ENCODE results near the gene SPDYE4.

GRCh38 chr17:8749616-8750015 lies 8.7 kb downstream of the SPDYE4 start:
- TF ChIP-seq, protein P1, sequence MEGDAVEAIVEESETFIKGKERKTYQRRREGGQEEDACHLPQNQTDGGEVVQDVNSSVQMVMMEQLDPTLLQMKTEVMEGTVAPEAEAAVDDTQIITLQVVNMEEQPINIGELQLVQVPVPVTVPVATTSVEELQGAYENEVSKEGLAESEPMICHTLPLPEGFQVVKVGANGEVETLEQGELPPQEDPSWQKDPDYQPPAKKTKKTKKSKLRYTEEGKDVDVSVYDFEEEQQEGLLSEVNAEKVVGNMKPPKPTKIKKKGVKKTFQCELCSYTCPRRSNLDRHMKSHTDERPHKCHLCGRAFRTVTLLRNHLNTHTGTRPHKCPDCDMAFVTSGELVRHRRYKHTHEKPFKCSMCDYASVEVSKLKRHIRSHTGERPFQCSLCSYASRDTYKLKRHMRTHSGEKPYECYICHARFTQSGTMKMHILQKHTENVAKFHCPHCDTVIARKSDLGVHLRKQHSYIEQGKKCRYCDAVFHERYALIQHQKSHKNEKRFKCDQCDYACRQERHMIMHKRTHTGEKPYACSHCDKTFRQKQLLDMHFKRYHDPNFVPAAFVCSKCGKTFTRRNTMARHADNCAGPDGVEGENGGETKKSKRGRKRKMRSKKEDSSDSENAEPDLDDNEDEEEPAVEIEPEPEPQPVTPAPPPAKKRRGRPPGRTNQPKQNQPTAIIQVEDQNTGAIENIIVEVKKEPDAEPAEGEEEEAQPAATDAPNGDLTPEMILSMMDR (IDR thresholded peaks at IDR 0.05; ENCODE audit: low read depth, low read length): no peak
- no peak for TF ChIP-seq EZH2phosphoT487 (IDR thresholded peaks at IDR 0.05; ENCODE audit: low read depth)
